HepG2 (cell line): Measurements from ENCODE around the gene BMPER. TPM values are rescaled to one million over a fixed set of nuclear protein-coding genes. Genes with fewer than 3 reads are reported as not detected.

Experiments used
- ATAC-seq: fragments of 200-7000 bp; cut with Tn5 transposase; 3 replicates; pipeline ENCODE4 v1.9.1; 2020; ENCODE audit warnings: mild to moderate bottlenecking, moderate library complexity
- BruUV-seq: library from RNA; stranded (reverse); fragments of 400-500 nt; replicated peaks from 2 replicates; lab custom pipeline; 2021; lab: Mats Ljungman, UMichigan
- CTCF ChIA-PET: fragments of 300-600 bp; formaldehyde crosslinking; extraction: SDS; loops from one replicate; lab custom pipeline; 2021; ENCODE audit warnings: low total read pairs, inconsistent platforms, low intra/inter-chr PET ratio; lab: Yijun Ruan, JAX
- POLR2A ChIA-PET: fragments of 350-600 bp; sonication (Branson Sonifier 250); formaldehyde crosslinking; loops from one replicate; lab custom pipeline; 2020; ENCODE audit warnings: antibody characterized with exemption, inconsistent platforms; lab: Yijun Ruan, JAX
- DNase-seq: peaks from one replicate; pipeline ENCODE4 v3.0.0-alpha.2; 2015; ENCODE audit warnings: low spot score
- FAIRE-seq: peaks from 3 replicates; lab custom pipeline; 2011; peaks lifted over from hg19 to GRCh38; lab: Jason Lieb, UNC
- H2AFZ ChIP-seq: one replicate; pipeline ENCODE4 v1.6.1; 2011; ENCODE audit warnings: low read length, inconsistent platforms
- H3K27ac ChIP-seq: fragments of 300-600 bp; 3 replicates; pipeline ENCODE4 v1.8.0; 2011; ENCODE audit warnings: mixed run types, mild to moderate bottlenecking, mixed read lengths, low read length, inconsistent platforms; ENCODE audit not compliant: insufficient read depth; ENCODE audit errors: extremely low read length
- H3K27me3 ChIP-seq, 2 experiments: fragments of 200-600 bp in 1 of 2; 2 replicates in 1 of 2; 3 replicates in 1 of 2; pipeline versions ENCODE4 v1.6.0 to v1.8.0; 2011; ENCODE audit warnings: low read length in 2 of 2, mild to moderate bottlenecking in 2 of 2, moderate library complexity in 2 of 2, inconsistent platforms in 1 of 2; ENCODE audit not compliant: insufficient read depth in 2 of 2, control insufficient read depth in 1 of 2
- H3K36me3 ChIP-seq, 2 experiments: fragments of 200-600 bp in 1 of 2; replicated peaks in 1 of 2; 2 replicates in 1 of 2; 3 replicates in 1 of 2; pipeline versions ENCODE4 v1.5.1 to v1.8.0; 2011; ENCODE audit warnings: low read length in 2 of 2, inconsistent platforms in 1 of 2; ENCODE audit not compliant: insufficient read depth in 2 of 2, control insufficient read depth in 1 of 2
- H3K4me1 ChIP-seq: 2 replicates; pipeline ENCODE4 v1.5.1; 2012; ENCODE audit warnings: low read length, inconsistent platforms; ENCODE audit not compliant: insufficient read depth
- H3K4me2 ChIP-seq: 2 replicates; pipeline ENCODE4 v1.6.0; 2011; ENCODE audit warnings: low read depth, low read length, inconsistent platforms
- H3K4me3 ChIP-seq, 3 experiments: fragments of 200-600 bp in 1 of 3; sonication (generic), shearing (Covaris generic) in 1 of 3; replicated peaks in 1 of 3; 2 replicates each; pipeline ENCODE4 v1.5.1; 2011 to 2016; ENCODE audit warnings: low read length in 3 of 3, inconsistent platforms in 2 of 3, low read depth in 2 of 3, mild to moderate bottlenecking in 2 of 3, control low read depth in 1 of 3, mixed read lengths in 1 of 3; ENCODE audit not compliant: insufficient read depth in 1 of 3
- H3K79me2 ChIP-seq: one replicate; pipeline ENCODE4 v1.6.1; 2011; ENCODE audit warnings: low read length, inconsistent platforms; ENCODE audit not compliant: insufficient read depth
- H3K9ac ChIP-seq: 2 replicates; pipeline ENCODE4 v1.6.0; 2011; ENCODE audit warnings: mild to moderate bottlenecking, low read depth, low read length, inconsistent platforms; ENCODE audit not compliant: insufficient read depth
- H3K9me3 ChIP-seq: 2 replicates; pipeline ENCODE4 v1.5.1; 2012; ENCODE audit warnings: mild to moderate bottlenecking, low read length
- H4K20me1 ChIP-seq: 2 replicates; pipeline ENCODE4 v1.6.0; 2011; ENCODE audit warnings: inconsistent platforms, mild to moderate bottlenecking, low read length, moderate library complexity; ENCODE audit not compliant: insufficient read depth
- ARHGAP35 ChIP-seq: sonication (generic); formaldehyde crosslinking; IDR thresholded peaks from 2 replicates; pipeline ENCODE4 v1.9.0; 2022; ENCODE audit warnings: mild to moderate bottlenecking, inconsistent platforms, moderate library complexity, missing genetic modification reagents, borderline replicate concordance
- KLF15 ChIP-seq: sonication (generic); formaldehyde crosslinking; IDR thresholded peaks from 2 replicates; pipeline ENCODE4 v1.8.1; 2023; ENCODE audit warnings: borderline replicate concordance, mild to moderate bottlenecking, inconsistent platforms, missing genetic modification reagents, mixed read lengths
- MLXIP ChIP-seq: sonication (generic); formaldehyde crosslinking; IDR thresholded peaks from 2 replicates; pipeline ENCODE4 v1.9.0; 2021; ENCODE audit warnings: missing genetic modification reagents, borderline replicate concordance
- ZNF430 ChIP-seq: sonication (generic); formaldehyde crosslinking; IDR thresholded peaks from 2 replicates; pipeline ENCODE4 v1.9.0; 2021; ENCODE audit warnings: mild to moderate bottlenecking, missing genetic modification reagents
- ZNF460 ChIP-seq: sonication (generic); formaldehyde crosslinking; IDR thresholded peaks from 2 replicates; pipeline ENCODE4 v1.5.1; 2020; ENCODE audit warnings: missing genetic modification reagents, mild to moderate bottlenecking, borderline replicate concordance
- ZNF616 ChIP-seq: sonication (generic); formaldehyde crosslinking; IDR thresholded peaks from 2 replicates; pipeline ENCODE4 v1.5.0; 2020; ENCODE audit warnings: low read depth, mild to moderate bottlenecking, missing genetic modification reagents
- ZNF644 ChIP-seq: IDR thresholded peaks from 2 replicates; pipeline ENCODE4 v1.6.1; 2016; ENCODE audit warnings: low read depth
- ZNF746 ChIP-seq: sonication (generic); formaldehyde crosslinking; IDR thresholded peaks from 2 replicates; pipeline ENCODE4 v1.8.0; 2022; ENCODE audit warnings: mild to moderate bottlenecking, missing genetic modification reagents
- WGBS: methylation state at CpG from one replicate; pipeline ENCODE4 v1.1.6; 2017; ENCODE audit warnings: low lambda C conversion rate; 5-methylcytosine and 5-hydroxymethylcytosine counted together
- in situ Hi-C: cut with HindIII; loops from 2 replicates; pipeline ENCODE4 v1.10.0; 2017; ENCODE audit warnings: low pct_unique_long_range_greater_than_20kb; ENCODE audit not compliant: extremely low pct_ligation_motif_present
- intact Hi-C: fragments of 100-400 bp; cut with micrococcal nuclease; formaldehyde crosslinking; loops from one replicate; pipeline ENCODE4 v1.10.0; 2022; ENCODE audit not compliant: unreplicated experiment
- polyA plus RNA-seq, 8 experiments: library from polyadenylated mRNA; depleted of rRNA in 3 of 8; stranded (reverse) in 7 of 8; unstranded in 1 of 8; fragments of >200 nt; fragmentation: Illumina TruSeq in 4 of 8; extraction: Trizol in 4 of 8; gene quantifications; 2 replicates each; pipeline versions ENCODE4 v1.2.1 to v1.2.3, GENCODE V29; 2011 to 2016; ENCODE audit warnings: low read depth in 4 of 8, missing spikeins in 1 of 8, mixed read lengths in 1 of 8; ENCODE audit not compliant: insufficient read depth in 1 of 8
- total RNA-seq, 5 experiments: library from RNA; depleted of rRNA; stranded (reverse); fragments of >200 nt; fragmentation: Illumina TruSeq; extraction: Trizol; gene quantifications; 2 replicates each; pipeline ENCODE4 v1.2.3, GENCODE V29; 2016; ENCODE audit warnings: low read depth in 1 of 5

The BMPER gene
- total and polyA plus RNA-seq, 2 of the 13 experiments (the other 11 are each of a cell fraction or from before 2014, with no cell fraction given), result not detected

GRCh38 chr7:34123316-34123715 is 218.0 kb downstream of the BMPER start:
- Histone ChIP-seq H3K79me2 (no peaks in the 10 kb centered on the region), H3K27ac (no peak overlapping the region), H3K4me1 (no peaks in the 10 kb centered on the region), H4K20me1 (no peaks in the 10 kb centered on the region), H2AFZ (no peak overlapping the region), H3K4me2 (no peak overlapping the region), H3K9ac (no peak overlapping the region), H3K27me3 (no peaks in the 10 kb centered on the region), H3K9me3 (peaks cover 16% of the 10 kb centered on the region), H3K4me3 (no peak overlapping the region), H3K36me3 (no peaks in the 10 kb centered on the region)
- FAIRE-seq, result no peak
- in situ Hi-C loops, result no loop called here
- no peak for ATAC-seq
- intact Hi-C loops, result no loop called here
- no peak for TF ChIP-seq MLXIP (CRISPR knock-in tag)
- TF ChIP-seq ZNF460 (CRISPR knock-in tag), result no peak
- no peak for TF ChIP-seq ZNF644 (CRISPR knock-in tag)
- no peak for TF ChIP-seq ZNF616 (CRISPR knock-in tag)
- TF ChIP-seq KLF15 (CRISPR knock-in tag), result no peak
- no peak for TF ChIP-seq ZNF430 (CRISPR knock-in tag)
- TF ChIP-seq ZNF746 (CRISPR knock-in tag), result no peak
- no peak for TF ChIP-seq ARHGAP35 (CRISPR knock-in tag)
- 8% methylated on average over 2 of the region's 2 CpGs for WGBS
- ChIA-PET POLR2A (no interaction called here), CTCF (no interaction called here)
- no TSS peak for BruUV-seq
- DNase-seq, result no peak
